HEK293 (cell line): Measurements from ENCODE around the gene CERKL.
"Not testable (repeated sequence)": the region's sequence is repeated elsewhere in the genome, so short reads cannot be mapped to it uniquely, and the experiment has no call there.

ENCODE experiments used
- CTCF ChIA-PET: fragments of 350-600 bp; formaldehyde crosslinking; extraction: SDS; loops from one replicate; lab custom pipeline; 2021; ENCODE audit warnings: antibody characterized with exemption; lab: Yijun Ruan, JAX
- POLR2A ChIA-PET: fragments of 300-600 bp; formaldehyde crosslinking; extraction: SDS; loops from one replicate; lab custom pipeline; 2020; ENCODE audit warnings: antibody characterized with exemption, inconsistent platforms; lab: Yijun Ruan, JAX
- H3K27ac ChIP-seq: fragments of 200-500 bp; sonication (Bioruptor generic); 2 replicates; pipeline ENCODE4 v1.5.1; 2014; ENCODE audit warnings: low read depth, low read length, control low read depth, inconsistent platforms; ENCODE audit errors: extremely low read depth
- H3K36me3 ChIP-seq, 2 experiments: fragments of 200-500 bp in 1 of 2; sonication (Bioruptor generic) in 1 of 2; 1 replicate in 1 of 2; 2 replicates in 1 of 2; pipeline ENCODE4 v1.5.1; 2014 to 2017; ENCODE audit warnings: inconsistent platforms in 2 of 2, low read length in 2 of 2; ENCODE audit not compliant: control insufficient read depth in 2 of 2, insufficient read depth in 1 of 2
- H3K4me1 ChIP-seq: fragments of 200-500 bp; sonication (Bioruptor generic); 2 replicates; pipeline ENCODE4 v1.5.1; 2014; ENCODE audit warnings: mild to moderate bottlenecking, low read length, inconsistent platforms; ENCODE audit not compliant: control insufficient read depth, insufficient read depth
- H3K4me3 ChIP-seq: 2 replicates; pipeline ENCODE4 v1.5.1; 2011; ENCODE audit warnings: low read depth, mild to moderate bottlenecking, control low read depth, low read length, moderate library complexity
- H3K9me3 ChIP-seq: fragments of 200-500 bp; sonication (Bioruptor generic); 2 replicates; pipeline ENCODE4 v1.5.1; 2014; ENCODE audit warnings: low read depth, low read length, inconsistent platforms; ENCODE audit not compliant: control insufficient read depth, insufficient read depth
- PRDM10 ChIP-seq: fragments of 450-650 bp; formaldehyde crosslinking; IDR thresholded peaks from 2 replicates; pipeline ENCODE4 v1.5.1; 2016; ENCODE audit warnings: missing biosample characterization, missing genetic modification characterization
- TSHZ1 ChIP-seq: fragments of 450-650 bp; formaldehyde crosslinking; IDR thresholded peaks from 2 replicates; pipeline ENCODE4 v1.5.1; 2016; ENCODE audit warnings: missing biosample characterization, missing genetic modification characterization, borderline replicate concordance
- WT1 ChIP-seq: fragments of 450-650 bp; formaldehyde crosslinking; IDR thresholded peaks from 2 replicates; pipeline ENCODE4 v1.5.1; 2016; ENCODE audit warnings: missing biosample characterization, missing genetic modification characterization
- ZBTB48 ChIP-seq: fragments of 450-650 bp; formaldehyde crosslinking; IDR thresholded peaks from 2 replicates; pipeline ENCODE4 v1.5.1; 2016; ENCODE audit warnings: missing biosample characterization, missing genetic modification characterization
- ZNF146 ChIP-seq: fragments of 450-650 bp; formaldehyde crosslinking; IDR thresholded peaks from 2 replicates; pipeline ENCODE4 v1.5.1; 2016; ENCODE audit warnings: missing biosample characterization, missing genetic modification characterization
- ZNF175 ChIP-seq: fragments of 450-650 bp; formaldehyde crosslinking; IDR thresholded peaks from 2 replicates; pipeline ENCODE4 v1.5.1; 2016; ENCODE audit warnings: missing biosample characterization, missing genetic modification characterization
- ZNF2 ChIP-seq: fragments of 450-650 bp; formaldehyde crosslinking; IDR thresholded peaks from 2 replicates; pipeline ENCODE4 v1.5.1; 2016; ENCODE audit warnings: missing biosample characterization, missing genetic modification characterization
- ZNF266 ChIP-seq: fragments of 450-650 bp; formaldehyde crosslinking; IDR thresholded peaks from 2 replicates; pipeline ENCODE4 v1.5.1; 2016; ENCODE audit warnings: missing biosample characterization, missing genetic modification characterization, low read depth
- ZNF280D ChIP-seq: fragments of 450-650 bp; formaldehyde crosslinking; IDR thresholded peaks from 2 replicates; pipeline ENCODE4 v1.5.1; 2016; ENCODE audit warnings: missing biosample characterization, missing genetic modification characterization
- ZNF292 ChIP-seq: fragments of 450-650 bp; formaldehyde crosslinking; IDR thresholded peaks from 2 replicates; pipeline ENCODE4 v1.5.1; 2016; ENCODE audit warnings: low read depth, missing biosample characterization, missing genetic modification characterization, borderline replicate concordance
- ZNF423 ChIP-seq: fragments of 450-650 bp; formaldehyde crosslinking; IDR thresholded peaks from 2 replicates; pipeline ENCODE4 v1.5.1; 2016; ENCODE audit warnings: missing biosample characterization, missing genetic modification characterization
- ZNF426 ChIP-seq: fragments of 450-650 bp; formaldehyde crosslinking; IDR thresholded peaks from 2 replicates; pipeline ENCODE4 v1.5.1; 2017; ENCODE audit warnings: missing biosample characterization, missing genetic modification characterization, mild to moderate bottlenecking, inconsistent platforms, moderate library complexity
- ZNF530 ChIP-seq: fragments of 450-650 bp; formaldehyde crosslinking; IDR thresholded peaks from 2 replicates; pipeline ENCODE4 v1.5.1; 2016; ENCODE audit warnings: low read depth, missing biosample characterization, missing genetic modification characterization
- ZNF704 ChIP-seq: fragments of 450-650 bp; formaldehyde crosslinking; IDR thresholded peaks from 2 replicates; pipeline ENCODE4 v1.5.1; 2016; ENCODE audit warnings: missing biosample characterization, missing genetic modification characterization

Gene CERKL

GRCh38 chr2:181656450-181657291 is at the start of gene CERKL (continued):
- peak; percentile 47; the same call in 1 of the 2 replicates for TF ChIP-seq PRDM10 (tag by site-specific recombination)
- TF ChIP-seq ZBTB48, result peak; percentile 59; the same call in 1 of the 2 replicates

- H3K27ac ChIP-seq, CTCF ChIA-PET: not testable (repeated sequence)
Observed at GRCh38 chr2:181702519-181702918, 45.6 kb upstream of the CERKL start.

GRCh38 chr2:181698223-181698622 is 41.3 kb upstream of the CERKL start:
- Histone ChIP-seq H3K36me3 (no peaks in the 10 kb centered on the region), H3K4me3 (no peak overlapping the region), H3K4me1 (no peaks in the 10 kb centered on the region), H3K27ac (no peak overlapping the region), H3K9me3 (no peaks in the 10 kb centered on the region)
- ChIA-PET POLR2A (no interaction called here), CTCF (no interaction called here)
- TF ChIP-seq ZNF175 (no peak), ZNF423 (tag by site-specific recombination) (no peak), ZNF704 (tag by site-specific recombination) (no peak), ZNF266 (tag by site-specific recombination) (no peak), ZNF426 (tag by site-specific recombination) (no peak), WT1 (tag by site-specific recombination) (no peak), ZNF530 (tag by site-specific recombination) (no peak), TSHZ1 (no peak), ZNF2 (tag by site-specific recombination) (no peak), ZNF292 (tag by site-specific recombination) (no peak)

More at GRCh38 chr2:181702519-181702918, 45.6 kb upstream of the CERKL start:
- H3K4me3 ChIP-seq, H3K36me3 ChIP-seq, H3K4me1 ChIP-seq, POLR2A ChIA-PET, H3K9me3 ChIP-seq: not testable (repeated sequence)
- TF ChIP-seq ZNF146 (tag by site-specific recombination), result peak; percentile 73
- TF ChIP-seq ZNF280D (tag by site-specific recombination), result 0 out of 2 replicates have a peak, but pooled peaks have one; percentile 18
